ENCODE results near the gene PROM1.

Gene PROM1

DNA sequence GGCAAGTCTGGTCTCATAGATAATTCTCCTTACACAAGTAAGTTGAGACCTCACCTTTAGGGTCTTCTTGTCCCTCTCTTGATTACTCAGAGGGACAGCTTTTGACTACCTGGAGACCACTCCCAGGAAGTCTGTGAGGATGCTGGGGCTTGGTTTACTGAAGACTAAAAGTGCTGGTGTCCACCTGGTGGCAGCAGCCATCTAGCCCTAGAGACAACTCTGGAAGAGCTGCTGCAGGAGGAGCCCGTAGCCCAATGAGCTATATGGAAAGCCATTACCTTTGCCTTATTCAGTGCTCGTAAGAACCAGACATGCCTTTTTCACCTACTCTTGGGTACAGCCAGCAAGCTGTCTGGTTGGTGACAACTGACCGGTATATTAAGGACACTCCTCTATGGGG lies 128.2 kb downstream of the PROM1 start:
- Histone ChIP-seq H3K9me3 (no peaks in the 10 kb centered on the region), H3K27me3 (no peaks in the 10 kb centered on the region), H3K4me1 (no peaks in the 10 kb centered on the region), H3K36me3 (no peaks in the 10 kb centered on the region), H3K27ac (no peak overlapping the region), H3K4me3 (no peak overlapping the region)
- intact Hi-C loops (cut with DNase I; ENCODE audit: low total_unique reads): loop anchor here (2.0 to 10.0 kb wide), 4 partner anchors 73 to 478 kb away; no protein-coding TSS in a partner anchor
- TF ChIP-seq, protein P1, sequence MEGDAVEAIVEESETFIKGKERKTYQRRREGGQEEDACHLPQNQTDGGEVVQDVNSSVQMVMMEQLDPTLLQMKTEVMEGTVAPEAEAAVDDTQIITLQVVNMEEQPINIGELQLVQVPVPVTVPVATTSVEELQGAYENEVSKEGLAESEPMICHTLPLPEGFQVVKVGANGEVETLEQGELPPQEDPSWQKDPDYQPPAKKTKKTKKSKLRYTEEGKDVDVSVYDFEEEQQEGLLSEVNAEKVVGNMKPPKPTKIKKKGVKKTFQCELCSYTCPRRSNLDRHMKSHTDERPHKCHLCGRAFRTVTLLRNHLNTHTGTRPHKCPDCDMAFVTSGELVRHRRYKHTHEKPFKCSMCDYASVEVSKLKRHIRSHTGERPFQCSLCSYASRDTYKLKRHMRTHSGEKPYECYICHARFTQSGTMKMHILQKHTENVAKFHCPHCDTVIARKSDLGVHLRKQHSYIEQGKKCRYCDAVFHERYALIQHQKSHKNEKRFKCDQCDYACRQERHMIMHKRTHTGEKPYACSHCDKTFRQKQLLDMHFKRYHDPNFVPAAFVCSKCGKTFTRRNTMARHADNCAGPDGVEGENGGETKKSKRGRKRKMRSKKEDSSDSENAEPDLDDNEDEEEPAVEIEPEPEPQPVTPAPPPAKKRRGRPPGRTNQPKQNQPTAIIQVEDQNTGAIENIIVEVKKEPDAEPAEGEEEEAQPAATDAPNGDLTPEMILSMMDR (IDR thresholded peaks at IDR 0.05): no peak
- no peak for DNase-seq

DNA sequence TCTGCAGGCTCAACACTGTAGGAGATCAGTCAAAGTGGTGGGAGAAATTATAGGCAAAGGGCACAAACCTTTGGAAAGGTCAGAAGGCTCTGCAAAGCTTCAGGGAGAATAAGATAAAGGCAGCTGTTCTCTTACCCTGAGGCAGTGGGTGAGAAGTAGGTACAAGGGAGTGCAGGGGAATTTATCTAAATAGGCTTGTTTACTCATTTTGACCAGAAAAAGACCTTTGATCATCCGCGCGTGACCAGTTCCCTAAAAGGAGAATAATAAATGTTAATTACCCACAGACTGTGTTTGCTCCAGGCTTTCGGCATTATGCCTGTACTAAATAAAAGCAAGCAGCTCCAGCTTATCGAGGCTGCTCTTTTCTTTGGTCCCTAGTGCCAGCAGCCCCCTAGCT lies 130.2 kb downstream of the PROM1 start:
- intact Hi-C loops (cut with DNase I; ENCODE audit: low total_unique reads): loop anchor here (10.0 kb wide), 1 partner anchor 149 kb away; no protein-coding TSS in a partner anchor
- no peak for DNase-seq
- Histone ChIP-seq H3K4me3 (no peak overlapping the region), H3K27me3 (no peaks in the 10 kb centered on the region), H3K27ac (no peak overlapping the region), H3K4me1 (no peaks in the 10 kb centered on the region), H3K36me3 (no peaks in the 10 kb centered on the region), H3K9me3 (no peaks in the 10 kb centered on the region)
- TF ChIP-seq, protein P1 (IDR thresholded peaks at IDR 0.05): no peak

DNA sequence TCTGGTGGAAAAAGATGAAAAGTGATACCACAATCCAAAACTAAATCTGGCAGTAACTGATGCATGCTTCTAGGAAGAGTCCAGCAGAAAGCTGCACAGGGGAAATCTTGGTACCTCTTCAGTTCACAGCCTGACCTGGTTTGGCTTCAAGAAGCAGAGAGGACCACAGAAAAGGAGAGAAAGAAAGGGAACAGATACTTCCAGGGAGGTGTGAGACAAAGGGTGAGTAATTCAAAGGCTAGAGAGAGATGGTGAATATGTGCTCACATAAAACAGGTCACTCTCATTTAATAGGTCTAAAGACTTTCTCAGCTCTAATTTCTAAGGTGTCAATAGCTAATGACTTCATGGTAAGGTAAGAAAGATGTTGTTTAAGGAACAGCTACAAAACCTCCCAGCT lies 132.0 kb downstream of the PROM1 start:
- intact Hi-C loops (cut with DNase I; ENCODE audit: low total_unique reads): loop anchor here (10.0 kb wide), 1 partner anchor 147 kb away; no protein-coding TSS in a partner anchor
- Histone ChIP-seq H3K4me1 (no peaks in the 10 kb centered on the region), H3K9me3 (no peaks in the 10 kb centered on the region)

DNA sequence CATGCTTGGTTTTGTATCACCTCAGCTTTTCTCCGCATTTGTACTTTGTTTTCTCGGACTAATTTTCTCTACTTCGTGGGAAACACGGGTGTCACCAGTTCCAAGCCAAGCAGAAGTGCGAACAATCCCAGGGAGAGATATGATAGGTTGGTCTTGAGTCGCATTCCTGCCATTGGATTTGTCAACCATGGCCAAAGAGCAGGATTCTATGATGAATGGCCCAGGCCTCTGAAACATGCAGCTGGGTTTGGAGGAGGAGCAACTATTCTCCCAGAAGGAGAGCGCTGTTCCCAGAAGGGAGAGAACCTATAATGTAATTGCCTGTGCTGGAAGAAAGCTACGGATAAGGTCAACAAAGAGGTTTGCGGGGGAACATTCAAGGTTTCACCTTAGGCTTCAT lies 135.0 kb downstream of the PROM1 start:
- no peaks in the 10 kb centered on the region for H3K4me1 ChIP-seq
- no peaks in the 10 kb centered on the region for H3K36me3 ChIP-seq
- no peaks in the 10 kb centered on the region for H3K9me3 ChIP-seq
- H3K27me3 ChIP-seq: no peaks in the 10 kb centered on the region
- no peak overlapping the region for H3K27ac ChIP-seq
- no peak for DNase-seq
- intact Hi-C loops (cut with DNase I; ENCODE audit: low total_unique reads): no loop called here
- TF ChIP-seq, protein P1 (IDR thresholded peaks at IDR 0.05): no peak
- H3K4me3 ChIP-seq: no peak overlapping the region

More for the DNA sequence above, 132.0 kb downstream of the PROM1 start:
- TF ChIP-seq, protein P1 (IDR thresholded peaks at IDR 0.05): no peak
- no peak for DNase-seq
- no peak overlapping the region for H3K27ac ChIP-seq
- no peak overlapping the region for H3K4me3 ChIP-seq
- no peaks in the 10 kb centered on the region for H3K36me3 ChIP-seq
- H3K27me3 ChIP-seq: no peaks in the 10 kb centered on the region

DNA sequence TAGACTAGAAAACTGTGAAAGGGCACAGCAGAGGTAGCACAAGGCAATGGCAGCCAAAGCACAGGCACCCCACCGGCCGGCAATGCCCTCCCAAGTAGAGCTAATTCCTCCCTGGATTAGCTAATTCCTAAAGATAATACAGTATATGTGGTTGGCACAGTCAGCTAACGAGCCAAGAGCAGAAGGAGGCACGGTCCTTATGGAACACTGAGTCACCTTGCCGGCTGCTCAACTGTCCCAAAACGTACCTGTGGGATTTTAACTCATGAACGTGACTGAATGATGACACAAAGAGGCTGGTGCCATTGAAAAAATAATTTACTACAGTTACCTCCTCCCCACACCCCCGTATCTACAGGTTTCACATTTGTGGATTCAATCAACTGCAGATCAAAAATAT lies 136.1 kb downstream of the PROM1 start:
- intact Hi-C loops (cut with DNase I; ENCODE audit: low total_unique reads): no loop called here
- no peak for DNase-seq
- TF ChIP-seq, protein P1 (IDR thresholded peaks at IDR 0.05): no peak
- no peaks in the 10 kb centered on the region for H3K9me3 ChIP-seq
- no peaks in the 10 kb centered on the region for H3K27me3 ChIP-seq
- H3K27ac ChIP-seq: no peak overlapping the region
- no peak overlapping the region for H3K4me3 ChIP-seq
- H3K4me1 ChIP-seq: no peaks in the 10 kb centered on the region
- no peaks in the 10 kb centered on the region for H3K36me3 ChIP-seq

DNA sequence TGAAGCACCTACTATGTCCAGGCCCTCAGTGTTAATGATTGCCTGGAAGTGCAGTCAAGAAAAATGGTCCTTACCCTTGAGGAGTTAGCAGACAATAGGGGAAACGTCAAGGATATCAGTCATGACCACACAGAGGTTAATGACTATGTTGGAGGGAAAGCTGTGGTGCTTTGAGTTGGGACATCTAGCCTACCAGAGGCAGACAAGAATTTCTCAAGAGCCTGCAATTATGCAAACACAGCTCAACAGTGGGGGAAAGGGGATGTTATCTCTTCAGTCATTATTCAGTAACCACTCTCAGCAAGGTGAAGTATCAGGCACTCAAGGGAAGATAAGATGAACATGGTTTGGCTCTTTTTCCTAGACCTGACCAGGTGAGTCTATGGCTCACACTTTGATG lies 138.3 kb downstream of the PROM1 start:
- Histone ChIP-seq H3K4me1 (no peaks in the 10 kb centered on the region), H3K27me3 (no peaks in the 10 kb centered on the region), H3K36me3 (no peaks in the 10 kb centered on the region), H3K4me3 (no peak overlapping the region), H3K27ac (no peak overlapping the region), H3K9me3 (no peaks in the 10 kb centered on the region)
- TF ChIP-seq, protein P1 (IDR thresholded peaks at IDR 0.05): no peak
- intact Hi-C loops (cut with DNase I; ENCODE audit: low total_unique reads): no loop called here
- DNase-seq: no peak
